ENCODE data around the gene CTTNBP2.

Gene CTTNBP2

GRCh38 chr7:117664047-117664446 lies 209.2 kb downstream of the CTTNBP2 start:
- no peak for DNase-seq (ENCODE audit: low read depth in 2 of 3, low spot score in 2 of 3)

- DNase-seq (ENCODE audit: low read depth in 2 of 3, low spot score in 2 of 3): no peak
These were observed 211.9 kb downstream of the CTTNBP2 start for GRCh38 chr7:117661328-117661727.

All from activated CD8-positive, alpha-beta memory T cell treated with anti-CD3 and anti-CD28 coated beads for 48 hours (primary cell).